MM.1S (cell line): ENCODE measurements around the gene ELF5.

Experiments used
- DNase-seq: peaks from one replicate; pipeline ENCODE4 v3.0.0-alpha.2; 2015
- H2AFZ ChIP-seq: fragments of 300-600 bp; sonication (generic); 2 replicates; pipeline ENCODE4 v1.6.0; 2016; ENCODE audit warnings: antibody characterized with exemption, low read length
- H3F3A ChIP-seq: fragments of 300-600 bp; sonication (generic); 2 replicates; pipeline ENCODE4 v1.6.1; 2016; ENCODE audit warnings: mild to moderate bottlenecking, antibody characterized with exemption, low read length, moderate library complexity, mixed read lengths; ENCODE audit not compliant: insufficient read depth
- H3K27ac ChIP-seq: fragments of 300-600 bp; sonication (generic); 2 replicates; pipeline ENCODE4 v1.5.1; 2016; ENCODE audit warnings: mild to moderate bottlenecking, low read length
- H3K27me3 ChIP-seq: fragments of 300-600 bp; sonication (generic); replicated peaks from 2 replicates; pipeline ENCODE4 v1.6.0; 2016; ENCODE audit warnings: low read length; ENCODE audit not compliant: insufficient read depth
- H3K36me3 ChIP-seq: fragments of 300-600 bp; sonication (generic); replicated peaks from 2 replicates; pipeline ENCODE4 v1.6.1; 2016; ENCODE audit warnings: mild to moderate bottlenecking, low read length, mixed read lengths; ENCODE audit not compliant: insufficient read depth
- H3K4me1 ChIP-seq: fragments of 300-600 bp; sonication (generic); 2 replicates; pipeline ENCODE4 v1.6.1; 2016; ENCODE audit warnings: low read length, mixed read lengths
- H3K4me2 ChIP-seq: fragments of 300-600 bp; sonication (generic); 2 replicates; pipeline ENCODE4 v1.6.0; 2016; ENCODE audit warnings: low read depth, low read length
- H3K4me3 ChIP-seq: fragments of 300-600 bp; sonication (generic); 2 replicates; pipeline ENCODE4 v1.5.1; 2016; ENCODE audit warnings: low read length, mixed read lengths
- H3K79me2 ChIP-seq: fragments of 300-600 bp; sonication (generic); 2 replicates; pipeline ENCODE4 v1.6.1; 2016; ENCODE audit warnings: mixed run types, low read length, mixed read lengths
- H3K9ac ChIP-seq: fragments of 300-600 bp; sonication (generic); 2 replicates; pipeline ENCODE4 v1.6.1; 2016; ENCODE audit warnings: low read length, mixed read lengths
- H3K9me2 ChIP-seq: fragments of 300-600 bp; sonication (generic); replicated peaks from 2 replicates; pipeline ENCODE4 v1.6.1; 2016; ENCODE audit warnings: mild to moderate bottlenecking, low read length, mixed read lengths; ENCODE audit not compliant: insufficient read depth
- H3K9me3 ChIP-seq: fragments of 300-600 bp; sonication (generic); replicated peaks from 2 replicates; pipeline ENCODE4 v1.6.1; 2016; ENCODE audit warnings: mild to moderate bottlenecking, low read length, mixed read lengths; ENCODE audit not compliant: insufficient read depth
- H4K20me1 ChIP-seq: fragments of 300-600 bp; sonication (generic); 2 replicates; pipeline ENCODE4 v1.6.1; 2016; ENCODE audit warnings: mild to moderate bottlenecking, low read length, moderate library complexity, mixed read lengths; ENCODE audit not compliant: insufficient read depth
- CTCF ChIP-seq: fragments of 300-600 bp; sonication (generic); IDR thresholded peaks from 2 replicates; pipeline ENCODE4 v1.5.1; 2016; ENCODE audit warnings: antibody characterized with exemption, low read length, mixed read lengths
- EZH2 ChIP-seq: fragments of 300-600 bp; sonication (generic); optimal IDR thresholded peaks from 2 replicates; pipeline ENCODE3; 2017; ENCODE audit warnings: low read depth, mild to moderate bottlenecking, antibody characterized with exemption, low read length, mixed read lengths
- EZH2phosphoT487 ChIP-seq: fragments of 300-600 bp; sonication (generic); IDR thresholded peaks from 2 replicates; pipeline ENCODE4 v1.6.1; 2018; ENCODE audit warnings: antibody characterized with exemption, low read length

The ELF5 gene

GRCh38 chr11:34525888-34526657 is 12.5 kb upstream of the ELF5 start:
- H3K27me3 ChIP-seq: no peaks in the 10 kb centered on the region
- H3K79me2 ChIP-seq: no peaks in the 10 kb centered on the region
- TF ChIP-seq EZH2 (no peak), EZH2phosphoT487 (no peak), CTCF (no peak)
- H3K9ac ChIP-seq: no peak overlapping the region
- peaks cover 5% of the 10 kb centered on the region for H3K4me1 ChIP-seq
- no peak overlapping the region for H3K27ac ChIP-seq
- H4K20me1 ChIP-seq: no peaks in the 10 kb centered on the region
- DNase-seq: no peak
- H3F3A ChIP-seq: no peaks in the 10 kb centered on the region
- H3K36me3 ChIP-seq: no peaks in the 10 kb centered on the region
- H3K9me2 ChIP-seq: no peaks in the 10 kb centered on the region
- no peaks in the 10 kb centered on the region for H3K9me3 ChIP-seq
- H2AFZ ChIP-seq: peak overlapping the region; percentile 62
- peak overlapping the region; percentile 6; the same call in 1 of the 2 replicates for H3K4me3 ChIP-seq
- H3K4me2 ChIP-seq: peak overlapping the region; percentile 42

- TF ChIP-seq EZH2phosphoT487: no peak
- no peak for TF ChIP-seq CTCF
- TF ChIP-seq EZH2: no peak
- H3K4me2 ChIP-seq: no peak overlapping the region
- no peaks in the 10 kb centered on the region for H3K9me2 ChIP-seq
- no peaks in the 10 kb centered on the region for H3K36me3 ChIP-seq
- no peaks in the 10 kb centered on the region for H4K20me1 ChIP-seq
- no peaks in the 10 kb centered on the region for H3K9me3 ChIP-seq
- no peaks in the 10 kb centered on the region for H3K79me2 ChIP-seq
- no peaks in the 10 kb centered on the region for H3K27me3 ChIP-seq
- H3F3A ChIP-seq: no peaks in the 10 kb centered on the region
- peaks cover 5% of the 10 kb centered on the region for H3K4me1 ChIP-seq
- no peak overlapping the region for H3K27ac ChIP-seq
- no peak for DNase-seq
- H2AFZ ChIP-seq: no peak overlapping the region
- no peak overlapping the region for H3K9ac ChIP-seq
- no peak overlapping the region for H3K4me3 ChIP-seq
These were observed 11.5 kb upstream of the ELF5 start for GRCh38 chr11:34525098-34525497.

DNA sequence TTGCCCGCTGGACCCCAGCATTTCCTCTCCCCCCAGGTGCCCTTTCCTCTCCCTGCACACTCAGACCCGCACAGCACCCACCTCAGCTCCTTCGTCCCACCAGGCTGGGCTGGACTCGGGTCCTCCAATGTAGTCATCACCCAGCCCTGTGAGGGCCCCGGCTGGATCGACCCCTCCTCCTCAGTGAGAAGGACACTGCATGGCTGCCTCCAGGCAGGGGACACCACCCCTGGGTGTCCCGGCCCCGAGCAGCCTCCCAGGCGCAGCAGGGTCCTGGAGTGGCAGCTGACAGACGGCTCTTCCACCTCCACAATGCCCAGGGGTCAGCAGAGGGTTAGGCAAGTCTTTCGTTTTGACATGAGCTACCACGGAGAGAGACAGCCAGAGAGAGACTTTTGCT is 11.1 kb upstream of the ELF5 start:
- no peak overlapping the region for H3K4me3 ChIP-seq
- H3F3A ChIP-seq: no peaks in the 10 kb centered on the region
- no peaks in the 10 kb centered on the region for H3K27me3 ChIP-seq
- no peak overlapping the region for H3K9ac ChIP-seq
- H4K20me1 ChIP-seq: no peaks in the 10 kb centered on the region
- H3K9me2 ChIP-seq: no peaks in the 10 kb centered on the region
- no peaks in the 10 kb centered on the region for H3K79me2 ChIP-seq
- TF ChIP-seq EZH2phosphoT487 (no peak), EZH2 (no peak), CTCF (no peak)
- no peak for DNase-seq
- H3K4me2 ChIP-seq: no peak overlapping the region
- no peaks in the 10 kb centered on the region for H3K36me3 ChIP-seq
- peaks cover 5% of the 10 kb centered on the region for H3K4me1 ChIP-seq
- H3K9me3 ChIP-seq: no peaks in the 10 kb centered on the region
- no peak overlapping the region for H3K27ac ChIP-seq
- H2AFZ ChIP-seq: no peak overlapping the region
